Gastrocnemius medialis (tissue), 4 donors: ENCODE results near the gene ZXDC.

ENCODE experiments used
- POLR2A ChIP-seq, 2 donors: fragments of 450-650 bp; IDR thresholded peaks; one replicate each; pipeline ENCODE4 v1.6.1; 2017; ENCODE audit warnings: antibody characterized with exemption in 2 of 2, mild to moderate bottlenecking in 2 of 2, moderate library complexity in 2 of 2
- TF ChIP-seq, protein P1 (sequence below), 5 experiments: fragments of 450-650 bp in 3 of 5; fragments of 200-600 bp in 2 of 5; sonication (generic) in 2 of 5; IDR thresholded peaks in 4 of 5; conservative IDR thresholded peaks in 1 of 5; 1 replicate in 4 of 5; 2 replicates in 1 of 5; pipeline ENCODE4 v1.5.1; 2016 to 2019; ENCODE audit warnings: antibody characterized with exemption in 5 of 5, mild to moderate bottlenecking in 3 of 5, moderate library complexity in 3 of 5

DNA sequence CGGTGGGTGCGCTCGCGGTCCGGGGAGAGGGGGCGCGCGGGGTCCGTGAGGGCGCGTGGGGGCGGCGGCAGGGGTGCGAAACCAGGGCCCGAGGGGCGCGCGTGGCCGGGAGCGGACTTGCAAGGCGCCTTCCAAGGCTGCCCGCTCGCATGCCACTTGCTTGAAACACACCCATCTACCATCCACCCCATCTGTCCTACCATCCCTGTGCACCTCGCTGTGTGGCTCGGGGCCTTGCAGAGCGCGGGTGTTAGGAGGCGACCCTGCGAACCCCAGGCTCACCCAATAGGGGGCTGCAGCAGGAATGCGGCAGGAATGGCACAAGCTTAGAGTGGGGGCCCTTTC lies 80.7 kb downstream of the ZXDC start:
- TF ChIP-seq POLR2A (IDR thresholded peaks at IDR 0.05): no peak
- TF ChIP-seq, protein P1, sequence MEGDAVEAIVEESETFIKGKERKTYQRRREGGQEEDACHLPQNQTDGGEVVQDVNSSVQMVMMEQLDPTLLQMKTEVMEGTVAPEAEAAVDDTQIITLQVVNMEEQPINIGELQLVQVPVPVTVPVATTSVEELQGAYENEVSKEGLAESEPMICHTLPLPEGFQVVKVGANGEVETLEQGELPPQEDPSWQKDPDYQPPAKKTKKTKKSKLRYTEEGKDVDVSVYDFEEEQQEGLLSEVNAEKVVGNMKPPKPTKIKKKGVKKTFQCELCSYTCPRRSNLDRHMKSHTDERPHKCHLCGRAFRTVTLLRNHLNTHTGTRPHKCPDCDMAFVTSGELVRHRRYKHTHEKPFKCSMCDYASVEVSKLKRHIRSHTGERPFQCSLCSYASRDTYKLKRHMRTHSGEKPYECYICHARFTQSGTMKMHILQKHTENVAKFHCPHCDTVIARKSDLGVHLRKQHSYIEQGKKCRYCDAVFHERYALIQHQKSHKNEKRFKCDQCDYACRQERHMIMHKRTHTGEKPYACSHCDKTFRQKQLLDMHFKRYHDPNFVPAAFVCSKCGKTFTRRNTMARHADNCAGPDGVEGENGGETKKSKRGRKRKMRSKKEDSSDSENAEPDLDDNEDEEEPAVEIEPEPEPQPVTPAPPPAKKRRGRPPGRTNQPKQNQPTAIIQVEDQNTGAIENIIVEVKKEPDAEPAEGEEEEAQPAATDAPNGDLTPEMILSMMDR (IDR thresholded peaks at IDR 0.05 in 4 of 5, conservative IDR thresholded peaks at IDR 0.05 in 1 of 5): no peak
